H9 (cell line): ENCODE measurements around the gene MEF2C. TPM values are rescaled to one million over a fixed set of nuclear protein-coding genes. Genes with fewer than 3 reads are reported as not detected.

Experiments
- DNase-seq: peaks from one replicate; pipeline ENCODE4 v3.0.0-alpha.2; 2017
- H2AFZ ChIP-seq: one replicate; pipeline ENCODE4 v1.6.1; 2013; ENCODE audit warnings: mild to moderate bottlenecking, low read length, control low read depth, moderate library complexity
- H2AK5ac ChIP-seq: 2 replicates; pipeline ENCODE4 v1.6.1; 2013; ENCODE audit warnings: low read length, control low read depth, mixed read lengths; ENCODE audit not compliant: insufficient read length
- H2BK120ac ChIP-seq: one replicate; pipeline ENCODE4 v1.6.1; 2013; ENCODE audit warnings: low read depth, mild to moderate bottlenecking, low read length, control low read depth, inconsistent platforms; ENCODE audit not compliant: poor library complexity, severe bottlenecking
- H2BK12ac ChIP-seq: 2 replicates; pipeline ENCODE4 v1.6.1; 2013; ENCODE audit warnings: low read length, control low read depth, mixed read lengths, low read depth; ENCODE audit not compliant: insufficient read length
- H2BK15ac ChIP-seq: 2 replicates; pipeline ENCODE4 v1.6.1; 2013; ENCODE audit warnings: low read depth, low read length, control low read depth
- H2BK20ac ChIP-seq: one replicate; pipeline ENCODE4 v1.6.1; 2013; ENCODE audit warnings: low read depth, mild to moderate bottlenecking, low read length, control low read depth, inconsistent platforms; ENCODE audit not compliant: poor library complexity, severe bottlenecking
- H2BK5ac ChIP-seq: 2 replicates; pipeline ENCODE4 v1.6.1; 2013; ENCODE audit warnings: low read length, control low read depth, mixed read lengths; ENCODE audit not compliant: insufficient read length
- H3K14ac ChIP-seq: 2 replicates; pipeline ENCODE4 v1.6.1; 2013; ENCODE audit warnings: low read length, control low read depth; ENCODE audit not compliant: insufficient read depth
- H3K18ac ChIP-seq: 2 replicates; pipeline ENCODE4 v1.6.1; 2013; ENCODE audit warnings: low read depth, mild to moderate bottlenecking, mixed read lengths, low read length, control low read depth; ENCODE audit not compliant: insufficient read length
- H3K23ac ChIP-seq: 2 replicates; pipeline ENCODE4 v1.6.1; 2013; ENCODE audit warnings: low read length, control low read depth, mixed read lengths, low read depth; ENCODE audit not compliant: insufficient read length
- H3K23me2 ChIP-seq: 2 replicates; pipeline ENCODE4 v1.6.1; 2013; ENCODE audit warnings: low read depth, mild to moderate bottlenecking, mixed read lengths, low read length, control low read depth; ENCODE audit not compliant: insufficient read length, poor library complexity, severe bottlenecking
- H3K27ac ChIP-seq: 2 replicates; pipeline ENCODE4 v1.5.1; 2013; ENCODE audit warnings: low read length, control low read depth, mixed read lengths, low read depth; ENCODE audit not compliant: insufficient read length
- H3K27me3 ChIP-seq: 2 replicates; pipeline ENCODE4 v1.6.1; 2013; ENCODE audit warnings: low read length, control low read depth, inconsistent platforms; ENCODE audit not compliant: insufficient read depth
- H3K4ac ChIP-seq: 2 replicates; pipeline ENCODE4 v1.6.1; 2013; ENCODE audit warnings: low read depth, mild to moderate bottlenecking, control low read depth, inconsistent platforms, low read length, moderate library complexity
- H3K4me1 ChIP-seq: 2 replicates; pipeline ENCODE4 v1.6.1; 2013; ENCODE audit warnings: low read length, control low read depth, inconsistent platforms; ENCODE audit not compliant: insufficient read depth
- H3K4me2 ChIP-seq: 2 replicates; pipeline ENCODE4 v1.6.1; 2013; ENCODE audit warnings: low read length, control low read depth, mixed read lengths; ENCODE audit not compliant: insufficient read length, insufficient read depth
- H3K56ac ChIP-seq: 2 replicates; pipeline ENCODE4 v1.6.1; 2013; ENCODE audit warnings: low read depth, mild to moderate bottlenecking, mixed read lengths, low read length, control low read depth; ENCODE audit not compliant: insufficient read length
- H3K79me1 ChIP-seq: 2 replicates; pipeline ENCODE4 v1.6.1; 2013; ENCODE audit warnings: low read depth, mild to moderate bottlenecking, moderate library complexity, low read length, control low read depth, inconsistent platforms; ENCODE audit not compliant: insufficient read depth, poor library complexity, severe bottlenecking
- H3K79me2 ChIP-seq: 2 replicates; pipeline ENCODE4 v1.6.1; 2013; ENCODE audit warnings: low read length, control low read depth, inconsistent platforms; ENCODE audit not compliant: insufficient read depth
- H3K9ac ChIP-seq: 2 replicates; pipeline ENCODE4 v1.6.1; 2013; ENCODE audit warnings: low read length, control low read depth, mixed read lengths; ENCODE audit not compliant: insufficient read length; ENCODE audit errors: extremely low read depth
- H3K9me3 ChIP-seq: one replicate; pipeline ENCODE4 v1.6.1; 2013; ENCODE audit warnings: low read depth, low read length, inconsistent platforms; ENCODE audit not compliant: control insufficient read depth
- H3T11ph ChIP-seq: one replicate; pipeline ENCODE4 v1.6.1; 2013; ENCODE audit warnings: mild to moderate bottlenecking, low read length, control low read depth, inconsistent platforms
- H4K20me1 ChIP-seq: one replicate; pipeline ENCODE4 v1.6.1; 2013; ENCODE audit not compliant: control insufficient read depth, insufficient read length, insufficient read depth
- H4K5ac ChIP-seq: 2 replicates; pipeline ENCODE4 v1.6.1; 2013; ENCODE audit warnings: low read depth, mild to moderate bottlenecking, mixed read lengths, low read length, control low read depth; ENCODE audit not compliant: insufficient read length
- H4K8ac ChIP-seq: replicated peaks from 2 replicates; pipeline ENCODE4 v1.6.1; 2013; ENCODE audit warnings: low read length, control low read depth, mixed read lengths, low read depth; ENCODE audit not compliant: insufficient read length
- H4K91ac ChIP-seq: 2 replicates; pipeline ENCODE4 v1.6.1; 2013; ENCODE audit warnings: low read depth, mild to moderate bottlenecking, moderate library complexity, mixed read lengths, low read length, control low read depth; ENCODE audit not compliant: insufficient read length
- H3K27ac Mint-ChIP-seq, 3 experiments: 2 replicates in 2 of 3; 3 replicates in 1 of 3; pipeline ENCODE4 v1.8.0; 2020 to 2021; ENCODE audit warnings: mixed read lengths in 3 of 3, mild to moderate bottlenecking in 1 of 3, moderate library complexity in 1 of 3
- H3K27me3 Mint-ChIP-seq: 2 replicates; pipeline ENCODE4 v1.8.0; 2021; ENCODE audit warnings: low read depth, mild to moderate bottlenecking, moderate library complexity, mixed read lengths
- H3K36me3 Mint-ChIP-seq, 3 experiments: 2 replicates in 2 of 3; 3 replicates in 1 of 3; pipeline ENCODE4 v1.8.0; 2020 to 2021; ENCODE audit warnings: low read depth in 3 of 3, mixed read lengths in 3 of 3; ENCODE audit not compliant: insufficient read depth in 1 of 3
- H3K4me1 Mint-ChIP-seq, 2 experiments: 2 replicates each; pipeline ENCODE4 v1.8.0; 2020; ENCODE audit warnings: mixed read lengths in 2 of 2
- H3K4me3 Mint-ChIP-seq, 2 experiments: 2 replicates in 1 of 2; 3 replicates in 1 of 2; pipeline ENCODE4 v1.8.0; 2020 to 2021; ENCODE audit warnings: mild to moderate bottlenecking in 2 of 2, mixed read lengths in 2 of 2, moderate library complexity in 1 of 2
- H3K9me3 Mint-ChIP-seq, 2 experiments: 2 replicates in 1 of 2; 3 replicates in 1 of 2; pipeline ENCODE4 v1.8.0; 2020; ENCODE audit warnings: mild to moderate bottlenecking in 2 of 2, mixed read lengths in 2 of 2, moderate library complexity in 1 of 2
- WGBS: extraction: QIAGEN DNeasy Blood & Tissue Kit; methylation state at CpG from one replicate; pipeline ENCODE4 v1.1.7; 2013; ENCODE audit warnings: missing lambda C conversion rate, low lambda C conversion rate, mixed read lengths; ENCODE audit not compliant: insufficient read length; ENCODE audit errors: extremely low coverage; 5-methylcytosine and 5-hydroxymethylcytosine counted together
- total RNA-seq: library from RNA; stranded (reverse); gene quantifications from 2 replicates; pipeline ENCODE4 v1.2.1, GENCODE V29; 2021
- TF ChIP-seq, protein P1 (sequence below): fragments of 200-600 bp; sonication (generic); conservative IDR thresholded peaks from 3 replicates; pipeline ENCODE4 v1.8.0; 2021; ENCODE audit warnings: antibody characterized with exemption, mild to moderate bottlenecking

The MEF2C gene
- total RNA-seq, 1 experiment from 2014 or later, result 0.11 TPM

DNA sequence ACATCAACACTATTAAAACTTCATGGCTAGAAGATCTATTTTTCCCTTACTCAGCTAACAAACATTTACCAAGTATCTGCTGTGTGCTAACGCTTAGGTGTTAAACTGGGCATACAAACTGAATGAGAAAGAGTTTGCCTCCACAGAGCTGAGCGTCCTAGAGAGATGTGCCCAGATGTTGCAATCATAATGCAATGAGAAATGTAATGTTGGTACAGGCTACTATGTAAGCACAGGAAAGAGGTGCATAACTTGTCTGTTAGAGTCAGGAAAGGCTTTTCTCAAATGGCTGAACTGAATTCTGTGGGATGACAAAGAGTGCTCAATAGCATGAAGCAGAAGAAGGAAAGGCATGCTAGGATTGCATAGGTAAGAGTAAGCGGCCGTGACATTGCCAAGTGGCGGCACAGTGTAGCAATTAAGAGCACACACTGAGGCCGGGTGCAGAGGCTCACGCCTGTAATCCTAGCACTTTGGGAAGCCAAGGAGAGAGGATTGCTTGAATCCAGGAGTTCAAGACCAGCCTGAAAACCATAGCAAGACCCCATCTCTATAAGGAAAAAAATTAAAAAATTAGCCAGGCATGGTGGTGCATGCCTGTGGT lies 137.8 kb downstream of the MEF2C start:
- H2BK12ac ChIP-seq, result no peak overlapping the region
- H3K79me2 ChIP-seq, result no peaks in the 10 kb centered on the region
- H3K27ac ChIP-seq, result no peak overlapping the region
- no peak overlapping the region for H3T11ph ChIP-seq
- H4K91ac ChIP-seq, result no peak overlapping the region
- no peaks in the 10 kb centered on the region for H3K27me3 Mint-ChIP-seq
- no CpG with 5 or more reads among the region's 7 CpGs for WGBS
- no peak overlapping the region for H3K14ac ChIP-seq
- H3K4me1 ChIP-seq, result no peaks in the 10 kb centered on the region
- no peak overlapping the region for H2BK20ac ChIP-seq
- no peak overlapping the region for H4K8ac ChIP-seq
- TF ChIP-seq, protein P1, sequence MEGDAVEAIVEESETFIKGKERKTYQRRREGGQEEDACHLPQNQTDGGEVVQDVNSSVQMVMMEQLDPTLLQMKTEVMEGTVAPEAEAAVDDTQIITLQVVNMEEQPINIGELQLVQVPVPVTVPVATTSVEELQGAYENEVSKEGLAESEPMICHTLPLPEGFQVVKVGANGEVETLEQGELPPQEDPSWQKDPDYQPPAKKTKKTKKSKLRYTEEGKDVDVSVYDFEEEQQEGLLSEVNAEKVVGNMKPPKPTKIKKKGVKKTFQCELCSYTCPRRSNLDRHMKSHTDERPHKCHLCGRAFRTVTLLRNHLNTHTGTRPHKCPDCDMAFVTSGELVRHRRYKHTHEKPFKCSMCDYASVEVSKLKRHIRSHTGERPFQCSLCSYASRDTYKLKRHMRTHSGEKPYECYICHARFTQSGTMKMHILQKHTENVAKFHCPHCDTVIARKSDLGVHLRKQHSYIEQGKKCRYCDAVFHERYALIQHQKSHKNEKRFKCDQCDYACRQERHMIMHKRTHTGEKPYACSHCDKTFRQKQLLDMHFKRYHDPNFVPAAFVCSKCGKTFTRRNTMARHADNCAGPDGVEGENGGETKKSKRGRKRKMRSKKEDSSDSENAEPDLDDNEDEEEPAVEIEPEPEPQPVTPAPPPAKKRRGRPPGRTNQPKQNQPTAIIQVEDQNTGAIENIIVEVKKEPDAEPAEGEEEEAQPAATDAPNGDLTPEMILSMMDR, result no peak
- 0 out of 4 replicates have a peak, but pooled peaks cover 0 to 2% of the 10 kb centered on the region in 2 experiments for H3K4me1 Mint-ChIP-seq
- H3K4me2 ChIP-seq, result no peak overlapping the region
- no peaks in the 10 kb centered on the region for H3K27me3 ChIP-seq
- H3K4me3 Mint-ChIP-seq, result no peak overlapping the region
- no peak overlapping the region for H2BK5ac ChIP-seq
- H3K23me2 ChIP-seq, result no peaks in the 10 kb centered on the region
- DNase-seq, result no peak
- H3K36me3 Mint-ChIP-seq, result no peaks in the 10 kb centered on the region
- no peak overlapping the region; a peak in 1 of 7 replicates for H3K27ac Mint-ChIP-seq
- H2BK15ac ChIP-seq, result no peak overlapping the region
- no peaks in the 10 kb centered on the region for H4K20me1 ChIP-seq
- no peak overlapping the region for H2AK5ac ChIP-seq
- no peak overlapping the region for H4K5ac ChIP-seq
- H3K56ac ChIP-seq, result no peak overlapping the region
- no peak overlapping the region for H3K9ac ChIP-seq
- H3K18ac ChIP-seq, result no peak overlapping the region
- H2BK120ac ChIP-seq, result no peak overlapping the region
- H3K23ac ChIP-seq, result no peak overlapping the region
- no peaks in the 10 kb centered on the region for H3K9me3 ChIP-seq
- no peaks in the 10 kb centered on the region for H3K9me3 Mint-ChIP-seq
- no peaks in the 10 kb centered on the region for H3K79me1 ChIP-seq
- no peak overlapping the region for H2AFZ ChIP-seq
- no peak overlapping the region for H3K4ac ChIP-seq
